MCF 10A (cell line): ENCODE results near the gene RNF220. TPM values are rescaled to one million over a fixed set of nuclear protein-coding genes. Genes with fewer than 3 reads are reported as not detected.

Experiments used
- BruUV-seq: library from RNA; stranded (reverse); fragments of 400-500 nt; replicated peaks from 2 replicates; lab custom pipeline; 2021; lab: Mats Ljungman, UMichigan
- CTCF ChIA-PET: fragments of 300-600 bp; sonication (Branson Sonifier 250); formaldehyde crosslinking; extraction: SDS; loops from one replicate; lab custom pipeline; 2021; ENCODE audit warnings: antibody characterized with exemption, inconsistent platforms; lab: Yijun Ruan, JAX
- POLR2A ChIA-PET: fragments of 300-600, 350-650 bp; sonication (Branson Sonifier 250); formaldehyde crosslinking; extraction: SDS; loops from one replicate; lab custom pipeline; 2020; ENCODE audit warnings: antibody characterized with exemption, inconsistent platforms; lab: Yijun Ruan, JAX
- DNase-seq: peaks from one replicate; pipeline ENCODE4 v3.0.0-alpha.2; 2018; ENCODE audit not compliant: unreplicated experiment
- H3K27ac Mint-ChIP-seq: one replicate; pipeline ENCODE4 v1.8.0; 2022; ENCODE audit warnings: mild to moderate bottlenecking, low read depth, mixed read lengths; ENCODE audit not compliant: unreplicated experiment
- H3K27me3 Mint-ChIP-seq: one replicate; pipeline ENCODE4 v1.8.0; 2022; ENCODE audit warnings: mixed read lengths; ENCODE audit not compliant: insufficient read depth, unreplicated experiment
- H3K36me3 Mint-ChIP-seq: one replicate; pipeline ENCODE4 v1.8.0; 2022; ENCODE audit warnings: mild to moderate bottlenecking, moderate library complexity, mixed read lengths; ENCODE audit not compliant: insufficient read depth, unreplicated experiment
- H3K4me1 Mint-ChIP-seq: one replicate; pipeline ENCODE4 v1.8.0; 2022; ENCODE audit warnings: mixed read lengths; ENCODE audit not compliant: insufficient read depth, unreplicated experiment
- H3K4me3 Mint-ChIP-seq: one replicate; pipeline ENCODE4 v1.8.0; 2022; ENCODE audit warnings: mild to moderate bottlenecking, moderate library complexity, mixed read lengths; ENCODE audit not compliant: unreplicated experiment
- H3K9me3 Mint-ChIP-seq: one replicate; pipeline ENCODE4 v1.8.0; 2022; ENCODE audit warnings: mixed read lengths; ENCODE audit not compliant: unreplicated experiment
- intact Hi-C: fragments of 100-400 bp; cut with micrococcal nuclease; formaldehyde crosslinking; loops from 2 replicates; pipeline ENCODE4 v1.14.1; 2022
- total RNA-seq: library from RNA; stranded (reverse); gene quantifications from 2 replicates; pipeline ENCODE4 v1.2.3, GENCODE V29; 2022
- TF ChIP-seq, protein P1 (sequence below): fragments of 200-600 bp; IDR thresholded peaks from one replicate; pipeline ENCODE4 v1.8.0; 2022; ENCODE audit warnings: antibody characterized with exemption, mild to moderate bottlenecking; ENCODE audit not compliant: unreplicated experiment

Gene RNF220
- total RNA-seq, 1 experiment from 2014 or later = 67.1 TPM

DNA sequence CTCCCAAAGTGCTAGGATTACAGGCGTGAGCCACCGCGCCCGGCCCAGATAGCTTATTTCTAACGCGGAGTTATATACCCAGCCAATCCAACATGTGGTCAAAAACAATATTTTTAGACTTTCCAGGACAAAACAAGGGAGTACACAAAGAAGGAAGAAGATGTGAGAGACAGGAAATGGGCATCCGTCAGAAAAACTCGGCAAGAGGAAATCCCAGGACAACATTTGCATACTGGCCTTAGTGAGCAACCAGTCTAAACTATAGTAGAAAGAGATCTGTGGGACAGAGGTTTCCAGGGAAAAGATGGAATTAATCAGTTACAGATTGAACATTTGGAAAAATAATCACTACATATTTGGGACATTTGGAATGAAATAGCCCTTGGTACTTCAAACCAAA, 280.8 kb downstream of the RNF220 start:
- CTCF ChIA-PET = interaction anchor here (2.0 kb wide), 1 partner anchor 10 kb away, joined by 7 read pairs; no protein-coding TSS in a partner anchor
- intact Hi-C loops = no loop called here
- Mint-ChIP-seq H3K4me1 (no peaks in the 10 kb centered on the region), H3K4me3 (no peak overlapping the region), H3K27me3 (no peaks in the 10 kb centered on the region), H3K9me3 (no peaks in the 10 kb centered on the region), H3K36me3 (no peaks in the 10 kb centered on the region), H3K27ac (no peak overlapping the region)
- TF ChIP-seq, protein P1, sequence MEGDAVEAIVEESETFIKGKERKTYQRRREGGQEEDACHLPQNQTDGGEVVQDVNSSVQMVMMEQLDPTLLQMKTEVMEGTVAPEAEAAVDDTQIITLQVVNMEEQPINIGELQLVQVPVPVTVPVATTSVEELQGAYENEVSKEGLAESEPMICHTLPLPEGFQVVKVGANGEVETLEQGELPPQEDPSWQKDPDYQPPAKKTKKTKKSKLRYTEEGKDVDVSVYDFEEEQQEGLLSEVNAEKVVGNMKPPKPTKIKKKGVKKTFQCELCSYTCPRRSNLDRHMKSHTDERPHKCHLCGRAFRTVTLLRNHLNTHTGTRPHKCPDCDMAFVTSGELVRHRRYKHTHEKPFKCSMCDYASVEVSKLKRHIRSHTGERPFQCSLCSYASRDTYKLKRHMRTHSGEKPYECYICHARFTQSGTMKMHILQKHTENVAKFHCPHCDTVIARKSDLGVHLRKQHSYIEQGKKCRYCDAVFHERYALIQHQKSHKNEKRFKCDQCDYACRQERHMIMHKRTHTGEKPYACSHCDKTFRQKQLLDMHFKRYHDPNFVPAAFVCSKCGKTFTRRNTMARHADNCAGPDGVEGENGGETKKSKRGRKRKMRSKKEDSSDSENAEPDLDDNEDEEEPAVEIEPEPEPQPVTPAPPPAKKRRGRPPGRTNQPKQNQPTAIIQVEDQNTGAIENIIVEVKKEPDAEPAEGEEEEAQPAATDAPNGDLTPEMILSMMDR = no peak
- BruUV-seq = no TSS peak
- POLR2A ChIA-PET = interaction anchor here (0.7 kb wide), 1 partner anchor 323 kb away, joined by 3 read pairs; no protein-coding TSS in a partner anchor
- DNase-seq = no peak

DNA sequence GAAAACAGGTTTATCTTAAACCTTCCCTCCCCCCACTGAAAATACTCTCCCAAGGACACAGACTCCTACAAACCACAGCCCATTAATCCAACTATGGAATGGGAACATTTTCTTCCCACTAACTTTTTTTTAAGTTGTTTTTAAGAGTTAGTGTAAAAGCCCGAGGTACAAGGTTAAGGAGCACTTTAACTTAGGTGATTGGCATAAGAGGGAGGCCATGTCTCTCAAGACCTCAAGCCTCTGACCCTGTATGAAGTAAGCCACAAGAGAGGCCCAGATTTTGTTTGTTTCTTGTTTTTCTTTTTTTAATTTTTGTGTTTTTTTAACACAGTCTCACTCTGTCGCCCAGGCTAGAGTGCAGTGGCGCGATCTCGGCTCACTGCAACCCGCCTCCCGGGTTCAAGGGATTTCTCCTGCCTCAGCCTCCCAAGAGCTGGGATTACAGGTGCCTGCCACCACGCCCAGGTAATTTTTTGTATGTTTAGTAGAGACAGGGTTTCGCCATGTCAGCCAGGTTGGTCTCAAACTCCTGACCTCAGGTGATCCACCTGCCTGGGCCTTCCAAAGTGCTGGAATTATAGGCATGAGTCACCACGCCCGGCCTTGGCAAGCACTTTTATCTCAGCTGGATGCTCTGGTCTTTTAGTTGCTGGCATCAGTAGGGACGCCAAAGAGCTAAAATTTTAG, 283.8 kb downstream of the RNF220 start:
- ChIA-PET CTCF (interaction anchor here (0.7 kb wide), 1 partner anchor 9 kb away, joined by 3 read pairs; no protein-coding TSS in a partner anchor), POLR2A (interaction anchor here (1.7 kb wide), 1 partner anchor 15 kb away, joined by 4 read pairs; the partner anchor contains the start of genes ARMH1 and TMEM53)
- no peak overlapping the region for H3K27ac Mint-ChIP-seq
- BruUV-seq = no TSS peak
- H3K36me3 Mint-ChIP-seq = no peaks in the 10 kb centered on the region
- TF ChIP-seq, protein P1 = no peak
- H3K27me3 Mint-ChIP-seq = no peaks in the 10 kb centered on the region
- H3K4me3 Mint-ChIP-seq = no peak overlapping the region
- peaks cover 4% of the 10 kb centered on the region for H3K4me1 Mint-ChIP-seq
- peak; percentile 57 for DNase-seq
- no peaks in the 10 kb centered on the region for H3K9me3 Mint-ChIP-seq
- intact Hi-C loops = no loop called here

DNA sequence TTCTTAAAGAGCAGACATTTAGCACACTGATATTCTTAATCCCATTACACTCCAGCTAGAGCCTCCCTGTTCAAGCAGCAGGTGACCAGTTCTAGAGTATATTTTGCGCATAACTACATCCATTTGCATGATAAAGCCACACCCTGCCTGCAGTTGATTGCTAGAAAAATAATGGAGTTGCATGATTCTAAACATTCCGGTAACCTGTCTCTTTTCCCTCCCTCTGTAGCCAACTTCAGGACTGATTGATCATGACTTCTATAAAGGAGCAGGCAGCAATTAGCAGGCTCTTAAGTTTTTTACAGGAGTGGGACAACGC, 284.4 kb downstream of the RNF220 start:
- no peaks in the 10 kb centered on the region for H3K27me3 Mint-ChIP-seq
- POLR2A ChIA-PET = interaction anchor here (1.7 kb wide), 1 partner anchor 15 kb away, joined by 4 read pairs; the partner anchor contains the start of genes ARMH1 and TMEM53

DNA sequence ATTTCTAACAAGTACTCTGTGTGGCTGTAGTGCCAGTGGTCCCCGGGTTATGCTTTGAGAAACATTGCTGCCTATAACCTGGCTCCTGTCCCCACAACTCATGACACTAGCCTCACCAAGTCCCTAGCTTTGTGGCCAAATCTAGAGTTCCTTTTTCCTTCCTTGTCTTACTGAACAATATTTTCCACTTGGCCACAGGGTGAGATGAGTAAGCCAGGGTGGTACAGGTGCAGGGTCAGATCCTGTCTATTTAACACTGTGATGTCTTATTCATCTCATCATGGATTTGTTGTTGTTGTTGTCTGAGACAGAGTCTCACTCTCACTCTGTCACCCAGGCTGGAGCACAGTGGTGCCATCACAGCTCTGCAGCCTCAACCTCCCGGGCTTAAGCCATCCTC, 288.1 kb downstream of the RNF220 start:
- CTCF ChIA-PET = interaction anchor here (0.6 to 1.7 kb wide), 2 partner anchors 12 to 476 kb away, joined by 3 read pairs; no protein-coding TSS in a partner anchor
- TF ChIP-seq, protein P1 = no peak
- no peaks in the 10 kb centered on the region for H3K36me3 Mint-ChIP-seq
- no peak overlapping the region for H3K27ac Mint-ChIP-seq
- no peaks in the 10 kb centered on the region for H3K9me3 Mint-ChIP-seq
- no peak for DNase-seq
- intact Hi-C loops = no loop called here
- POLR2A ChIA-PET = interaction anchor here (0.9 to 2.3 kb wide), 2 partner anchors 19 to 28 kb away, joined by 5 to 6 read pairs; partner anchors contain the start of gene TMEM53
- H3K4me1 Mint-ChIP-seq = peaks cover 6% of the 10 kb centered on the region
- H3K27me3 Mint-ChIP-seq = no peaks in the 10 kb centered on the region
- H3K4me3 Mint-ChIP-seq = no peak overlapping the region
- no TSS peak for BruUV-seq

More for the DNA sequence above, 284.4 kb downstream of the RNF220 start:
- Mint-ChIP-seq H3K4me1 (peaks cover 6% of the 10 kb centered on the region), H3K27ac (no peak overlapping the region), H3K4me3 (no peak overlapping the region), H3K36me3 (no peaks in the 10 kb centered on the region), H3K9me3 (no peaks in the 10 kb centered on the region)
- CTCF ChIA-PET = interaction anchor here (0.7 kb wide), 1 partner anchor 10 kb away, joined by 3 read pairs; no protein-coding TSS in a partner anchor
- intact Hi-C loops = no loop called here
- TF ChIP-seq, protein P1 = no peak
- BruUV-seq = no TSS peak
- no peak for DNase-seq
